Measurements from ENCODE around the gene LRRTM4. TPM values are rescaled to one million over a fixed set of nuclear protein-coding genes. Genes with fewer than 3 reads are reported as not detected.

LRRTM4 gene
- total RNA-seq, 4 donors from 2014 or later = not detected

GRCh38 chr2:77232909-77233425, 289.2 kb downstream of the LRRTM4 start:
- no peak for DNase-seq
- Histone ChIP-seq H3K4me3 (replicated peaks in 1 of 3) (no peak overlapping the region), H3K4me1 (no peaks in the 10 kb centered on the region), H3K27me3 (no peaks in the 10 kb centered on the region), H3K27ac (no peak overlapping the region), H3K36me3 (no peaks in the 10 kb centered on the region), H3K9me3 (no peaks in the 10 kb centered on the region)
- TF ChIP-seq, protein P1, sequence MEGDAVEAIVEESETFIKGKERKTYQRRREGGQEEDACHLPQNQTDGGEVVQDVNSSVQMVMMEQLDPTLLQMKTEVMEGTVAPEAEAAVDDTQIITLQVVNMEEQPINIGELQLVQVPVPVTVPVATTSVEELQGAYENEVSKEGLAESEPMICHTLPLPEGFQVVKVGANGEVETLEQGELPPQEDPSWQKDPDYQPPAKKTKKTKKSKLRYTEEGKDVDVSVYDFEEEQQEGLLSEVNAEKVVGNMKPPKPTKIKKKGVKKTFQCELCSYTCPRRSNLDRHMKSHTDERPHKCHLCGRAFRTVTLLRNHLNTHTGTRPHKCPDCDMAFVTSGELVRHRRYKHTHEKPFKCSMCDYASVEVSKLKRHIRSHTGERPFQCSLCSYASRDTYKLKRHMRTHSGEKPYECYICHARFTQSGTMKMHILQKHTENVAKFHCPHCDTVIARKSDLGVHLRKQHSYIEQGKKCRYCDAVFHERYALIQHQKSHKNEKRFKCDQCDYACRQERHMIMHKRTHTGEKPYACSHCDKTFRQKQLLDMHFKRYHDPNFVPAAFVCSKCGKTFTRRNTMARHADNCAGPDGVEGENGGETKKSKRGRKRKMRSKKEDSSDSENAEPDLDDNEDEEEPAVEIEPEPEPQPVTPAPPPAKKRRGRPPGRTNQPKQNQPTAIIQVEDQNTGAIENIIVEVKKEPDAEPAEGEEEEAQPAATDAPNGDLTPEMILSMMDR (IDR thresholded peaks at IDR 0.05) = no peak
- no peak for TF ChIP-seq POLR2A (IDR thresholded peaks at IDR 0.05)
- intact Hi-C loops (cut with DNase I) = no loop called here

GRCh38 chr2:77228391-77228790, 293.8 kb downstream of the LRRTM4 start:
- Histone ChIP-seq H3K27me3 (no peaks in the 10 kb centered on the region), H3K4me3 (replicated peaks in 1 of 3) (no peak overlapping the region), H3K4me1 (no peaks in the 10 kb centered on the region), H3K36me3 (no peaks in the 10 kb centered on the region), H3K9me3 (no peaks in the 10 kb centered on the region), H3K27ac (no peak overlapping the region)
- TF ChIP-seq POLR2A (IDR thresholded peaks at IDR 0.05) = no peak
- TF ChIP-seq, protein P1 (IDR thresholded peaks at IDR 0.05) = no peak
- DNase-seq = no peak
- intact Hi-C loops (cut with DNase I) = no loop called here
- 47 to 54% methylated on average over 1 of the region's 1 CpG for WGBS, 2 donors

DNA sequence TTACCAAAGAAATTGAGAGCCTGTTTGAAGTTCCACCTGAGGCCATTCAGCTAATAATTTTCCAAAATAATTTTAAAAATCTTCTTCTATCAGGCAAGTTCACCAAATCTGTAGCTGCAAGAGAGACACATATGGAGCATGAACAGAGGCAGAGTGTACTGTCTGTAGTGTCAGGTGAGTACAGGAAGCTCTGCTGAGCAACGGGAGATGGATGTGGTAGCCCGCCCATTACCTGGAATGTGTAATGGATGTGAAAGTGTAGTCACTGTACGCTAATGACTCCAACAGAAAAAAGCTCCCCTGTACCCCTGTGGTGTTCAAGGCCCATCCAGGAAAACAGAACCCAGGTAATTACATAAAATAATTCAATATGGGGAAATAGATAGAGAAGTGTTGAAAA, 311.5 kb downstream of the LRRTM4 start:
- DNase-seq = no peak
- Histone ChIP-seq H3K36me3 (no peaks in the 10 kb centered on the region), H3K27ac (no peak overlapping the region), H3K4me3 (replicated peaks in 1 of 3) (no peak overlapping the region), H3K4me1 (no peaks in the 10 kb centered on the region), H3K27me3 (no peaks in the 10 kb centered on the region), H3K9me3 (no peaks in the 10 kb centered on the region)
- 67 to 75% methylated on average over 3 of the region's 3 CpGs for whole genome bisulfite sequencing, 2 donors
- TF ChIP-seq, protein P1 (IDR thresholded peaks at IDR 0.05) = no peak
- TF ChIP-seq POLR2A (IDR thresholded peaks at IDR 0.05) = no peak
- intact Hi-C loops (cut with DNase I) = no loop called here

GRCh38 chr2:77207331-77207730, 314.8 kb downstream of the LRRTM4 start:
- Histone ChIP-seq H3K4me1 (no peaks in the 10 kb centered on the region), H3K4me3 (replicated peaks in 1 of 3) (no peak overlapping the region), H3K27me3 (no peaks in the 10 kb centered on the region), H3K27ac (no peak overlapping the region), H3K36me3 (no peaks in the 10 kb centered on the region), H3K9me3 (no peaks in the 10 kb centered on the region)
- DNase-seq = no peak
- TF ChIP-seq POLR2A (IDR thresholded peaks at IDR 0.05) = no peak
- TF ChIP-seq, protein P1 (IDR thresholded peaks at IDR 0.05) = no peak
- intact Hi-C loops (cut with DNase I) = no loop called here
- WGBS, 2 donors = 84 to 96% methylated on average over 1 of the region's 1 CpG

- no peaks in the 10 kb centered on the region for H3K9me3 ChIP-seq
- H3K4me1 ChIP-seq = no peaks in the 10 kb centered on the region
- intact Hi-C loops (cut with DNase I) = no loop called here
- no peaks in the 10 kb centered on the region for H3K27me3 ChIP-seq
- no peak overlapping the region for H3K4me3 ChIP-seq (replicated peaks in 1 of 3)
- H3K27ac ChIP-seq = no peak overlapping the region
- TF ChIP-seq, protein P1 (IDR thresholded peaks at IDR 0.05) = no peak
- no peak for TF ChIP-seq POLR2A (IDR thresholded peaks at IDR 0.05)
- H3K36me3 ChIP-seq = no peaks in the 10 kb centered on the region
- WGBS, 2 donors = 84 to 92% methylated on average over 2 of the region's 2 CpGs
- DNase-seq = no peak
These were observed 320.4 kb downstream of the LRRTM4 start for GRCh38 chr2:77201755-77202154.

All from thyroid gland (tissue), 4 donors.